Neural cell (in vitro differentiated cells): ENCODE data around the gene KATNAL1. TPM values are rescaled to one million over a fixed set of nuclear protein-coding genes. Genes with fewer than 3 reads are reported as not detected.

Experiments used
- H2AFZ ChIP-seq: fragments of 200-600, 300-800 bp; sonication (generic), shearing (Covaris generic); 2 replicates; pipeline ENCODE4 v1.6.0; 2014; ENCODE audit warnings: low read depth, mild to moderate bottlenecking, antibody characterized with exemption, low read length, moderate library complexity
- H3F3A ChIP-seq: fragments of 200-600 bp; shearing (Covaris generic); 2 replicates; pipeline ENCODE4 v1.6.1; 2016; ENCODE audit warnings: mild to moderate bottlenecking, moderate library complexity, mixed read lengths, antibody characterized with exemption, low read length; ENCODE audit not compliant: insufficient read depth, poor library complexity, severe bottlenecking
- H3K27ac ChIP-seq: fragments of 200-600, 300-800 bp; sonication (generic), shearing (Covaris generic); 2 replicates; pipeline ENCODE4 v1.5.1; 2014; ENCODE audit warnings: mild to moderate bottlenecking, low read length, moderate library complexity
- H3K27me3 ChIP-seq: fragments of 300-800, 200-600 bp; sonication (generic), shearing (Covaris generic); 2 replicates; pipeline ENCODE4 v1.6.0; 2014; ENCODE audit warnings: mild to moderate bottlenecking, low read depth, low read length, moderate library complexity; ENCODE audit not compliant: insufficient read depth
- H3K36me3 ChIP-seq: fragments of 300-800, 200-600 bp; sonication (generic), shearing (Covaris generic); 2 replicates; pipeline ENCODE4 v1.5.1; 2014; ENCODE audit warnings: mild to moderate bottlenecking, antibody characterized with exemption, low read length, moderate library complexity; ENCODE audit not compliant: insufficient read depth
- H3K4me2 ChIP-seq: fragments of 300-800, 200-600 bp; sonication (generic), shearing (Covaris generic); 2 replicates; pipeline ENCODE4 v1.6.0; 2014; ENCODE audit warnings: mild to moderate bottlenecking, low read length
- H3K4me3 ChIP-seq: fragments of 300-800, 200-600 bp; sonication (generic), shearing (Covaris generic); 2 replicates; pipeline ENCODE4 v1.5.1; 2014; ENCODE audit warnings: mild to moderate bottlenecking, low read length, moderate library complexity
- H3K79me2 ChIP-seq: fragments of 200-600 bp; shearing (Covaris generic); replicated peaks from 2 replicates; pipeline ENCODE4 v1.6.0; 2014; ENCODE audit warnings: mild to moderate bottlenecking, low read length, moderate library complexity; ENCODE audit not compliant: insufficient read depth
- H3K9ac ChIP-seq: fragments of 300-800, 200-600 bp; sonication (generic), shearing (Covaris generic); 2 replicates; pipeline ENCODE4 v1.6.1; 2016; ENCODE audit warnings: mild to moderate bottlenecking, low read length, mixed read lengths
- H3K9me2 ChIP-seq: fragments of 200-600 bp; shearing (Covaris generic); 2 replicates; pipeline ENCODE4 v1.6.1; 2016; ENCODE audit warnings: mild to moderate bottlenecking, low read length, mixed read lengths; ENCODE audit not compliant: insufficient read depth
- H3K9me3 ChIP-seq: fragments of 200-600, 300-800 bp; sonication (generic), shearing (Covaris generic); 2 replicates; pipeline ENCODE4 v1.6.1; 2016; ENCODE audit warnings: mild to moderate bottlenecking, mixed run types, low read length, moderate library complexity, mixed read lengths
- H4K20me1 ChIP-seq: fragments of 200-600 bp; shearing (Covaris generic); 2 replicates; pipeline ENCODE4 v1.6.1; 2016; ENCODE audit warnings: mild to moderate bottlenecking, mixed run types; ENCODE audit not compliant: insufficient read depth
- CTCF ChIP-seq: fragments of 450-650 bp; IDR thresholded peaks from 2 replicates; pipeline ENCODE4 v1.5.1; 2014; ENCODE audit warnings: antibody characterized with exemption, mild to moderate bottlenecking, moderate library complexity; ENCODE audit not compliant: poor library complexity, severe bottlenecking
- EP300 ChIP-seq: fragments of 450-650 bp; conservative IDR thresholded peaks from 2 replicates; pipeline ENCODE4 v1.6.1; 2014; ENCODE audit warnings: antibody characterized with exemption, mild to moderate bottlenecking, moderate library complexity; ENCODE audit not compliant: poor library complexity, severe bottlenecking
- EZH2 ChIP-seq: fragments of 200-600, 300-800 bp; shearing (Covaris generic), sonication (generic); IDR thresholded peaks from 2 replicates; pipeline ENCODE4 v1.6.1; 2014; ENCODE audit warnings: antibody characterized with exemption, low read length, borderline replicate concordance, mild to moderate bottlenecking; ENCODE audit not compliant: insufficient read depth, poor library complexity, severe bottlenecking
- MXI1 ChIP-seq: fragments of 450-650 bp; conservative IDR thresholded peaks from 2 replicates; pipeline ENCODE4 v1.6.1; 2014; ENCODE audit warnings: antibody characterized with exemption, mild to moderate bottlenecking; ENCODE audit not compliant: poor library complexity, severe bottlenecking
- POLR2AphosphoS5 ChIP-seq: IDR thresholded peaks from 2 replicates; pipeline ENCODE4 v1.6.1; 2012
- RAD21 ChIP-seq: fragments of 450-650 bp; conservative IDR thresholded peaks from 2 replicates; pipeline ENCODE4 v1.6.1; 2014; ENCODE audit warnings: antibody characterized with exemption, mild to moderate bottlenecking, moderate library complexity
- REST ChIP-seq: IDR thresholded peaks from 2 replicates; pipeline ENCODE4 v1.6.1; 2012; ENCODE audit warnings: borderline replicate concordance
- SMC3 ChIP-seq: fragments of 450-650 bp; conservative IDR thresholded peaks from 2 replicates; pipeline ENCODE4 v1.6.1; 2014; ENCODE audit warnings: antibody characterized with exemption, mild to moderate bottlenecking, moderate library complexity; ENCODE audit not compliant: poor library complexity
- TAF1 ChIP-seq: IDR thresholded peaks from 2 replicates; pipeline ENCODE4 v1.6.1; 2012; ENCODE audit warnings: low read depth
- polyA plus RNA-seq: library from polyadenylated mRNA; depleted of rRNA; stranded (reverse); fragments of >200 nt; gene quantifications from 2 replicates; pipeline ENCODE4 v1.2.3, GENCODE V29; 2014

KATNAL1 gene
- polyA plus RNA-seq, 1 donor from 2014 or later: 24.9 TPM

- Histone ChIP-seq H4K20me1 (no peaks in the 10 kb centered on the region), H3K4me2 (no peak overlapping the region), H3K27me3 (no peaks in the 10 kb centered on the region), H3K36me3 (no peaks in the 10 kb centered on the region), H3K27ac (no peak overlapping the region), H3K9me3 (no peaks in the 10 kb centered on the region), H3K9ac (no peak overlapping the region), H3F3A (no peaks in the 10 kb centered on the region), H3K4me3 (no peak overlapping the region), H3K9me2 (no peaks in the 10 kb centered on the region), H3K79me2 (no peaks in the 10 kb centered on the region), H2AFZ (no peak overlapping the region)
- TF ChIP-seq CTCF: no peak
- TF ChIP-seq SMC3: no peak
- no peak for TF ChIP-seq MXI1
- TF ChIP-seq POLR2AphosphoS5: no peak
- no peak for TF ChIP-seq EP300
- TF ChIP-seq REST: no peak
- no peak for TF ChIP-seq TAF1
- no peak for TF ChIP-seq RAD21
- TF ChIP-seq EZH2: no peak
These were observed 95.1 kb downstream of the KATNAL1 start for GRCh38 chr13:30212256-30212655.

GRCh38 chr13:30211745-30212144, 95.6 kb downstream of the KATNAL1 start:
- no peak for TF ChIP-seq MXI1
- no peak for TF ChIP-seq REST
- no peak for TF ChIP-seq RAD21
- TF ChIP-seq TAF1: no peak
- no peak for TF ChIP-seq EZH2
- no peak for TF ChIP-seq SMC3
- no peak for TF ChIP-seq CTCF
- TF ChIP-seq EP300: no peak
- Histone ChIP-seq H3K27ac (no peak overlapping the region), H3K4me3 (no peak overlapping the region), H3K9ac (no peak overlapping the region), H2AFZ (no peak overlapping the region), H4K20me1 (no peaks in the 10 kb centered on the region), H3K79me2 (no peaks in the 10 kb centered on the region), H3K9me2 (no peaks in the 10 kb centered on the region), H3F3A (no peaks in the 10 kb centered on the region), H3K27me3 (no peaks in the 10 kb centered on the region), H3K36me3 (no peaks in the 10 kb centered on the region), H3K4me2 (no peak overlapping the region), H3K9me3 (no peaks in the 10 kb centered on the region)
